HG03175 (cell line): ENCODE measurements around the gene CHP2.
"Not testable (repeated sequence)": the region's sequence is repeated elsewhere in the genome, so short reads cannot be mapped to it uniquely, and the experiment has no call there.

Source experiments
- ATAC-seq: cut with Tn5 transposase; IDR thresholded peaks from one replicate; pipeline ENCODE4 v1.9.1; 2021; ENCODE audit warnings: mild to moderate bottlenecking, moderate library complexity; ENCODE audit not compliant: unreplicated experiment

Gene CHP2

DNA sequence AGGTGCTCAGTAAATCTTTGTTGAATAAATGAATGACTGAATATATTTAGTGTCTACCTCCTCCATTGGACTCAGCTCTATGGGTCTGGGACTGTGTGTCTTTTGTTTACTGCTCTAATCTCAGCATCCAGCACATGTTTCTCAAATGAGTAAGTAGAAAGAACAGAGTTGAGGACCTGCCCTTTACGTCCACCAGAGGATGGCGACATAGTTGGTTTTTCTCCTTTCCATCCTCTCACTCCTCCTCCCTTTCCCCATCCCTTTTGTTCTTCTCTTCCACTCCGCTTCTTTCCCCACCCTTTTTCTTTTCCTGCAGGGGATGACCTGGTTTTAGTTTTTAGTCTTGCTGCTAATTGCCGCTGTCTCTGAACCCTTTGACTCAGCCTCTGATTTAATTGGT is 12.1 kb upstream of the CHP2 start:
- no peak for ATAC-seq

DNA sequence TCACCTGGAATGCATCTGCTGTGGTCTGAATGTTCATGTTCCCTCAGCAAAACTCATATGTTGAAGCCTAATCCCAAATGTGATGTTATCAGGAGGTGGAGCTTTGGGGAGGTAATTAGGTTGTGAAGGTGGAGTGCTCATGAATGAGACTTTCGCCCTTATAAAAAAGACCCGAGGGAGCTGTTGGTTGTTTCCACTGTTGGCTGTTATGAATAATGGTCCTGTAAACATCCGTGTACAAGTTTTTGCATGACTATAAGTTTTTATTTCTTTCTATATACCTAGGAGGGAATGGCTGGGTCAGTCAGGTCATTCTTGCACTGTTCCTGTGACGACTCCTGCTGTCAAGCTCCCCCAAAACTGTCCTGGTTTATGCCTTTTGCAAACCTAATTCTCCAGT is 9.6 kb upstream of the CHP2 start:
- no peak for ATAC-seq

DNA sequence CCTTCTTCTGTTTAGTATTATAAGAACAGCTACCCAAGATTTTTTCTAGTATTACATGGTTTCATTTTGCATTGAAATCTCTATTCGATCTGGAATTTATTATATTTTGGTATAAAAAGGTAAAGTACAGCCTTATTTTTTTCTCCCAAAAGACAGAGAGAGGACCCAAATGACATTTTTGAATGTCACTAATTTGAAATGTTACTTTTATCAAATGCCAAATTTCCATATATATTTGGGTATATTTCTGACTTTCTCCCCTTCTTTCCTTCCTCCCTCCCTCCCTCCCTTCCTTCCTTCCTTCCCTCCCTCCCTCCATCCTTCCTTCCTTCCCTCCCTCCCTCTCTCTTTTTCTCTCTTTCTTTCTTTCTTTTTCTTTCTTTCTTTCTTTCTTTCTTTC is 6.2 kb upstream of the CHP2 start:
- ATAC-seq = no peak

DNA sequence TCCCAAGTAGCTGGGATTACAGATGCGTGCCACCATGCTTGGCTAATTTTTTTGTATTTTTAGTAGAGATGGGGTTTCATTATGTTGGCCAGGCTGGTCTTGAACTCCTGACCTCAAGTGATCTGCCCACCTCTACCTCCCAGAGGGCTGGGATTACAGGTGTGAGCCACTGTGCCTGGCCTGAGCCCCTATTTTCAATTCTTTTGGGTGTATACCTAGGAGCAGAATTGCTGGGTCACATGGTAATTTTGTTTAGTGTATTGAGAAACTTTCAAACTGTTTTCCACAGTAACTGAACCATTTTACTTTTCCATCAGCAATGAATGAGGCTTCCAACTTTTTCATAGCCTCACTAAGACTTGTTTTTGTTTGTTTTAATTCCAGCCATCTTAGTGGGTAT is 3.8 kb upstream of the CHP2 start:
- ATAC-seq = not testable (repeated sequence)

DNA sequence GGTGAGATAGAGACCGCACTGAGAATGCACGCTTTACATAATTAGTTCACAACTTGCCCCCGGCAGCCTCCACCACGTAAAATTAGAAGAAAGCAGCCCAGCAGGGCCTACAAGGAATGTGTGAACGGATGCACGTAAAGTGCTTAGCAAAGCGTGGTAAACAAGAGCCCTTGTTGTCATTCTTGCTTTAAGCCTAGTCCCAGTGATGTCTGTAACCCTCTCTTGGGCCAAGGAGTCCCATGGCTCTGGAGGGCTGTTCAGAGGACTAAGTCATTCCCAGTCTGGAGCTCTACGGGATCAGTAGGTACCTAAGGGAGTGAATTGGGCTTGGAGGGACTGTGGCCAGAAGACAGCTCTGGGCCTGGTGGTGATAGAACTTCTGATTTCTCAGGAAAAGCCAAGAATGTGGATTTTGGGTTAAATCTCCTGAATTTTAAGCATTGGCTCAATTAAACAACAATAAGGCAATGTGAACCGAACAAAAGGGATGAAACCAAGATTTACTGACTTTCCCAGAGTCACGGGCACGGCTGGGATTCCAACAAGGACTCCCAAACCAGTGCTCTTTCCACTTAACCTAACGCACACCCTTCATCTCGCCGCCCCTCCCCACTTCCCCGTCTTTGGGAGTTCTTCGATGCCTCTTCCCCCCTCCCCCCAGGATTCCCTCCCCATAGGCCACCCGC is 775 bp upstream of the CHP2 start:
- ATAC-seq = no peak

DNA sequence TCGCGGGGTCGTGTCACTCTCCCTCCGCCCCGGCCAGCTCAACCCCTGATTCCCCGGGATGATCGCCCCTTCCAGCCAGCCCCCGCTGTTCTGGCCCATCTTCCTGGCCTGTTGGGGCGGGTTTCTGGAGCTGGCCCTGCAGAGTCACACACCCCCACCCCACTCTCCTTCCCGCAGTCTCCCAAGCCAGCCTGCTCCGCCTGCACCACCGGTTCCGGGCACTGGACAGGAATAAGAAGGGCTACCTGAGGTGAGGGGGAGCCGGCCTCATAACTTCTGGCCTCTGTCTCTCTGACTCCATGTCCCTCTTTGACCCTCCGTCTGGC is 621 bp downstream of the CHP2 start:
- ATAC-seq = no peak

DNA sequence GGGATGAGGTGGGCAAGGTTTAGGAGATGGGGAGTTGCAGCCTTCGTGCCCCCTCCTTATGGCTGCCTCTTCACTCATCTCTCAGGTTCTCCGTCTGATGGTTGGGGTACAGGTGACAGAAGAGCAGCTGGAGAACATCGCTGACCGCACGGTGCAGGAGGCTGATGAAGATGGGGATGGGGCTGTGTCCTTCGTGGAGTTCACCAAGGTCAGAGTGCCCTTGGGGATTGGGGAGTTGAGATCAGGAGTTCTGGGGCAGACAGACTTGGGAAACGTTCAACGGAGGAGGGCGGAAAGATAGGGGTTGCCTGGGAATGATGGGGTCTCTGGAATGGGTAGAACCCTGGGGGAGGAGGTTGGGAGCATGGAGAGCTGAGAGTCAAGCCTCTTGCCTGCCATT is 2.3 kb downstream of the CHP2 start:
- no peak for ATAC-seq

DNA sequence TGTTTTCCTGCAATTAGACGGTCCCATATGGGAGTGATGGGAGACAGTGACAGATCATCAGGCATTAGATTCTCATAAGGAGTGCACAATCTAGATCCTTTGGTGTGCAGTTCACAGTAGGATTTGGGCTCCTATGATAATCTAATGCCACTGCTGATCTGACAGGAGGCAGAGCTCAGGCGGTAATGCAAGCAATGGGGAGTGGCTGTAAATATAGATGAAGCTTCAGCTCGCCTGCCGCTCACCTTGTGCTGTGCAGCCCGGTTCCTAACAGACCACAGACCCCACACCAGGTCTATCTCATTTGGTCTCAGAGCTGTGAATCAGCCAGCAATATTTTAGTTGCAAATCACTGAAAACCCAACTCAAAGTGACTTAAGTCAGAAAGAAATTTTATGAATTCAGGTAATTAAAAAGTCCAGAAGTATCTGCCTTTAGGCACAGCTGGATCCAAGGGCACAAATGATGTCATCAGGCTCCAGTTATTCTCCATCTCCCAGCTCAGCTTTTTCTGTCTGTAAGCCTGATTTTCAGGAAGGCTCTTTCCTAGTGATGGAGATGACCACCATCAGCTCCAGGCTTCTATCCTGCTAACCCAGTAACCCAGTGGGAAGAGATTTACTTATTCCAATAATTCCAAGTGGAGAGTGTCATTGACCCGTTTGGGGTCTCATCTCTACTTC is 3.3 kb downstream of the CHP2 start:
- ATAC-seq = no peak

DNA sequence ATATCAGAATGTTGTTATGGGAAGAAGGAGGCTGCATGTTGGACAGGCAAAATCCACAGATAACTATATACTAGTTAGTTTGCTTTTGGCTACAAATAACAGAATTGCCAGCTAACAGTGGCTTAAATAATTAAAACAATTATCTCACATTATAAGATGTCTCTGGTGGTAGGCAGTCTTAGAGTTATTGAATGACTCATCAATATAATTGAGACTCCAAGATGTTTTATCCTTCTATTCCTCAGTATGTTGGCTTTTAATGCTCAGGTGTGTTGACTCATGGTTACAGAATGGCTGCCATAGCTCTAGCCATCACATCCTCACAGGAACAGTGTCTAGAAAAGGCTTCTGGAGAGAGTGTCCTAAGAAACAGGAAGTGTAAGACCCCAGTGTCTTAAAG is 11.1 kb downstream of the CHP2 start:
- ATAC-seq = no peak

DNA sequence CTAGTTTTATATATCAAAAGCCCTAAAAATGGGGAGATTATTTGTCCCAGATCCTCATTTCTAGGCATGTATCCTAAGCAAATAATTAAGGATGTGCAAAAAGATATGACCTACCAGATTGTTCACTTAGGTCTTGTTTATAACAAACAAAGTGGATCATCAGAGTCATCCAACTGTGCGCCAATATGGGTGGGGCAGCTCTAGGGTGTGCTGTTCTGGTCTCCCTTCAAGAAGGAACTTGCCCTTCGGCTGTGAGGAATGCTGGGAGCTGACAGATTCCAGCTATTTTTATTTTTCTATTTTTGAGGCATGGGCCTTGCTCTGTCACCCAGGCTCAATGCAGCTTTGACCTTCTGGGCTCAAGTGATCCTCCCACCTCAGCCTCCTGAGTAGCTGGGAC is 13.8 kb downstream of the CHP2 start:
- ATAC-seq = no peak

DNA sequence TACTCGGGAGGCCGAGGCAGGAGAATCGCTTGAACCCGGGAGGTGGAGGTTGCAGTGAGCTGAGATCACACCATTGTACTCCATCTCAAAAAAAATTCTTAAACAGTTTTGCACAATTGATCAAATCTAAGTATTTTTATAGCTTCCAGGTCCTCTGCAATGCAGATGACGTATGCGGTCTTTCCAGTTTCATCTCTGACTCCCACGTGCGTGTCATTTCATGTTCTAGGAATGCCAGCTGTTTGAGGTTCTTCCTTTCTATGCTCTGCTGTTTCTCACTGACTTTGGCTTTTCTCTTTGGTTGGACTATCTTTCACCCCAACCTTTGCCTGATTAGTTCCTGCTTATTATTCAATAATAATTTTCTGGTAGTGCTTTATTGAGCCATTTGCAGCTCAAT is 16.2 kb downstream of the CHP2 start:
- no peak for ATAC-seq

DNA sequence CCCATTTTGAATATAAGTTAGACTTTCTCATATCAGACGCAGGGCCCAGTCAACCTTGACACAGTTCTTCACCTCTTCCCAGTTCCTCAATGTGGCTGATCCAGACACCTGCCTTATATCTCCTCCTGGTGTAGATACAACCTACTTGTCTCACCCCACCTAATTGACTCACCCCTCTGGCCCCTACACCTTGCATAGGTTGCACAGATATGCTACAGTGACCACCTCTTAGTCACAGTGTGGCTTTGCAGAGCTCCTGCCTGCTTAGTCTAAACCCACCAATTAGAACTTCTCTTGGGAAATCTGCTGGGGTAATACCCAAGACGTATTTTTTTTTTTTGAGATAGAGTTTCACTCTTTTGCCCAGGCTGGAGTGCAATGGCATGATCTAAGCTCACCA is 16.8 kb downstream of the CHP2 start:
- ATAC-seq = no peak

DNA sequence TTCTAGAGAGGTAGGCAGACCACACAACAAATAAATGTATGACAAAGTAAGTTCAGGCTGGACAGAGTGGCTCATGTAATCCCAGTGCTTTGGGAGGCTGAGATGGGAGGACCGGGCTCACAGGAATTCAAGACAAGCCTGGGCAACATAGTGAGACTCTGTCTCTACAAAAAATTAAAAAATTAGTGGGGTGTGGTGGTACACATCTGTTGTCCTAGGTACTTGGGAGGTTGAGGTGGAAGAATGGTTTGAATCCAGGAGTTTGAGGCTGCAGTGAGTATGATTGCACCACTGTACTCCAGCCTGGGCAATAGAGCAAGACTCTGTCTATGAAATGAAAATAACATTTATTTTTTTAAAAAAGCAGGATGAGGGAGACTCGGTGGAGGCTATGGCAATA is 18.5 kb downstream of the CHP2 start:
- no peak for ATAC-seq

DNA sequence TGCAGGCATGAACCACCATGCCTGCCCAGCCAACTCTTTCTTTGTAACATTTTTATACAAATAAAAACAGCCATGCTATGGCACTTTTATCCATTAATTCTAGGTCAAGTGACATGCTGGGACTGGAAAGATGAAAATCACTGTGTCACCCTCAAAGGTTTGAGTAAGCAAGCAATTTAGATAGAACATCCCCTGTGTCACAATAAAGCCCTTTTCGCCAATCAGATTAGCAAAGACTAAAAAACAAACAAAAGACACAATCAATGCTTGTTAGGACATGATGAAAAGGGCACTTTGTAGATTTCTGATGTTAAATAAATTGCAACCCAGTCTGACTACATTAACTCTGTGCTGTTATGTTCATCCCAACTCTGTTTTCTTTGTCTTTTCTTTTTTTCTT is 26.4 kb downstream of the CHP2 start:
- ATAC-seq = no peak

DNA sequence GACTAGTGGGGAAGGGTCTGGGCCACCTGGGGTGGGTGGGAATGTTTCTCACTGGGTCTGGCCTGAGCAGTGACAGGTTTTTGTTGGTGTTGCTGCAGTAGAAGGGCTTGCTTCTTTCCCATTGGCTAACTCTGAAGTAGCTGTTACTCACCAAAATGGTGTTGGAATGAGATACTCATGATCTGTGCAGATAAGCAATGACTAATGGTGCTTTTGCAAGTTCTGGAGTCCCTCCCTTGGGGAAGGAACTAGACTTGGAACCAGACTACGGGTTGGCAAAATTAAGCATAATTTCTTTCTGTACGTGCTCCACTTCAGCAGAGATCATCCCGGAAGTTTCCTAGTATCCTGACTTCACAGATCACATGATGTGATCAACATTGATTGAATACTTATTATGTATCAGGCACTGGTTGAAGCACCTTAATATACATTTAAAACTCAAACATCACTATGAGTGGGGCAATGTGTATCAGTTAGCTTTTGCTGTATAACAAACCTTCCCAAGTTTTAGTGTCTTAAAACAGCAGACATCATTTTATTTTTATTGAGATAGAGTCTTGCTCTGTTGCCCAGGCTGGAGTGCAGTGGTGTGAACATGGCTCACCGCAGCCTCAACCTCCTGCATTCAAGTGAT is 30.1 kb downstream of the CHP2 start:
- ATAC-seq = no peak

DNA sequence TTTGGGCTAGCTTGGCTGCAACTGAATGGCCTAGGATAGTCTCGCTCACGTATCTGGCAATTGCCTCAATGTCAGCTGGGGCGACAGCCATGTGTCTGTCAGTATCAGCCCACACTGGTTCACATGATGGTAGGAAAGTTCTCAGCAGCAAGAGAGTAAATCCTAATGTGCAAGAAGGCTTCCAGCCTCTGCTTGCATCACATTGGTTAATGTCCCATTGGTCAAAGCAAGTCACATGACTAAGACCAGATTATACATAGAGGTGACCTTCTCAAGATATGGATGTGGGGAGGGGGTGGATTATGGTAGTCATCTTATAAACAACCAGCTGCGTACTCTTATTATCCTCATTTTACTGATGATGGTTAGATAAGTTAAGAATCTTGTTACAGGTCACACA is 31.0 kb downstream of the CHP2 start:
- ATAC-seq = no peak

DNA sequence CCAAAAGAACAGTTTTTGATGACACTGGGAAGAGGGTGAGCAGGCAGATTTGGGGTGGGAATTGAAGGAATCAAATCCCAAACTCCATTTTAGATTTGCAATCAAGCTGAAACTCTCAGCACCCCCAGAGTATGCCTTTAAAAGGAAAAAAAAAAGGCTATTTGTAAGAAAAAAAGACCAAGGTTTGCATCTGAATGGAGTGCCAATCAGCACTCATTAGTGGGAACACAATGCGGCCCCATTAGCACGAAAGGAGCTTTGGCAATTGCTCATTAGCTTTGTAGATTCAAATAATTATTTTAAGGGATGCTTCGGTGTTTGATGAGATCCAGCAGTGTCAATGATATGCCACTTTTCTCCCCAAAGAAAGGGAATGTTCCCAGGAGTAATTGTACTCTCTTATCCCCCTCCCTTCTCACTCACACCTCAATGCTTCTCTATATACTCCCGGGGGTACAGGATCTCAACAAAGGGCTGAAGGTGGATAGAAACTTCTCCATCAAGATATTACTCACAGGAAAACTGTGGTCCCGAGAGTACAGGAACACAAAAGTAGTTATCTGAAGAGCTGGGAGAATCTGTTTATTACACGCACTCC is 32.2 kb downstream of the CHP2 start:
- ATAC-seq = no peak

DNA sequence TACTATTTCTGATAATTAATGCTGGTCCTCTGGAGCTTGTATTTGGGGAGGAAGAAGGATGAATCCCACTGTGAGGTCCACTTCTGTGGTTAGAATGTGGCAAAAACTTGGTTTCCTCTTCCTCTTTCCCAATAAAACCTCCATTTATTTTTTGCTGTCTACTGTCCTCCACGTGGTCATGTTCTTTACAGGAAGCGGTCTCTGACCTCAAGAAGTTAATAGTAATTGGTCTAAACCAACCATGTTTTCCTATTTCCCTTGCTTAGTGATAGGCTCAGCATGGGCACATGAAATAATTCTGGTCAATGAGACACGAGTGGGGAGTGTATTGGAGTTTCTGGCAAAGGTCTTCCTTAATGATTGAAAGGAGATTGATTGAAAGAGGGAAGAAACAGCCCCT is 33.9 kb downstream of the CHP2 start:
- ATAC-seq = no peak

DNA sequence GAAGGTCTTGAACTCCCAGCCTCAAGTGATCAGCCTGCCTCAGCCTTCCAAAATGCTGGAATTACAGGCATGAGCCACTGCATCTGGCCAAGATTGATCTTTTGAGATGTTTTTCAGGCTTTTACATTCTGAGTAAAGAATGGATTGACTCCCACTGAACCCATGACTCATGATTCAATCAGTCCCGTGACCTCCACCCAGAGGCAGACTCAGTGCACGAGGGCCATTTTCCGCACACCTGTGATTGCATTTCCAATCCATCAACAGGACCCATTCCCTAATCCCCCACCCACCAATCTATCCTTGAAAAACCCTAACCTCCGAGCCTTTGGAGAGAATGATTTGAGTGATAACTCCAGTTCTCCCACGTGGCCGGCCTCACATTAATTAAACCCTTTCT is 40.6 kb downstream of the CHP2 start:
- ATAC-seq = no peak

DNA sequence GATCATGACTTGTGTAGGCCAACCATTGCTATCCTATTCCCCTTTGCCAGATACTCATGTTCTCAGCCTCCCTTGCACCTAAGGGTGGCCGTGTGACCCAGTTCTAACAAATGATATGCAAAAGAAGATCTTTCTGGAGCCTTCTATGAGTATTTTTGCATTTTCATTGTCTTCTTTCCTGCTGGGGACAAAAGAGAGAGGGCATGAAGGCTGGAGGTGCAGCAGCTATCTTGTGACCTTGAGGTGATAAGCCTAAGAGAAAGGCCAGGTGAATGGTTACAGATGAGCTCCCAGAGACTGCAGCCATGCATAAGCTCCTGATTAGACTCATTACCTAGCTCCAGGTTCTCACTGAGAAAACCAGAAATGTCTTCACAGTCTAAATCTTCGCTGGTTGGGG is 42.1 kb downstream of the CHP2 start:
- ATAC-seq = no peak

DNA sequence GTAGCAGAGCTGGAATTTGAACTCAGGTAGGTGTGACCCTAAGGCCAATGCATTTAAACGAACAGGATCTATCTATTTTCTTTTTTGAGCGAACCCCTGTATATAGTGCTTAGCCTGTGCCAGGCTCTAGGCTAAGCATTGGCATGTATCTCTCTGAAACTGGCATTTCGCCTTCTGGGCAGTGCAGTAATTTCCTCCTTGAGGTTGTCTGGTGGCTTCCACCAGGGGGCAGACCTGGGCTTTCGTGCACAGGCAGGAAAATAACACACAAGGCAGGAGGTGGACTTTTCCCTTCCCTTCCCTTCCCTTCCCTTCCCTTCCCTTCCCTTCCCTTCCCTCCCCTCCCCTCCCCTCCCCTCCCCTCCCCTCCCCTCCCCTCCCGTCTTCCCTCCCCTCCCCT is 46.6 kb downstream of the CHP2 start:
- no peak for ATAC-seq

DNA sequence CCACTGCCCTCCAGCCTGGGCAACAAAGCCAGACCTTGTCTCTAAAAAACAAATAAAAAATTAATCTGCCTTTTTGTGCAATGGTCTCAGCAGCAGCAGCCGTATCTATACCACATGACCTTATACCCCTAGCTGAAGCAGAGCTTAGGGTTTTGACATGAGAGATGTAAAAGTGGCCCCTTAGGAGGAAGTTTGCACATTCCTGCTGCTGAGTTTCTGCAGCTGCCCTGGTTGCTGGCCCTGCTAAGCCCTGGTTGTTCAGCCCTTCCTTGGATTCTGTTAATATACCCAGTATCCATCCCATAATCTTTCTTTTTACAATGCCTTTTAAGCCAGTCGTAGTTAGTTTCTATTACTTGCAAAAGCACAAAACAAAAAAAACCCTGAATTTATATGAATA is 48.0 kb downstream of the CHP2 start:
- no peak for ATAC-seq
